Nephron (organoid): Measurements from ENCODE around the gene GDF2.

Experiments used
- H3K27ac Mint-ChIP-seq, 3 experiments: 2 replicates each; pipeline ENCODE4 v1.8.0; 2020; ENCODE audit warnings: mixed read lengths in 3 of 3, mild to moderate bottlenecking in 2 of 3, moderate library complexity in 1 of 3
- H3K27me3 Mint-ChIP-seq: 2 replicates; pipeline ENCODE4 v1.8.0; 2021; ENCODE audit warnings: low read depth, mild to moderate bottlenecking, moderate library complexity, mixed read lengths
- H3K36me3 Mint-ChIP-seq: 2 replicates; pipeline ENCODE4 v1.8.0; 2020; ENCODE audit warnings: low read depth, mixed read lengths
- H3K4me1 Mint-ChIP-seq: 2 replicates; pipeline ENCODE4 v1.8.0; 2020; ENCODE audit warnings: mixed read lengths
- H3K4me3 Mint-ChIP-seq, 3 experiments: 2 replicates each; pipeline ENCODE4 v1.8.0; 2020; ENCODE audit warnings: mild to moderate bottlenecking in 3 of 3, mixed read lengths in 3 of 3, moderate library complexity in 2 of 3
- H3K9me3 Mint-ChIP-seq: 2 replicates; pipeline ENCODE4 v1.8.0; 2020; ENCODE audit warnings: mixed read lengths
- CTCF ChIP-seq, 3 experiments: fragments of 200-600 bp; sonication (generic); IDR thresholded peaks; one replicate each; pipeline ENCODE4 v1.5.0; 2021; ENCODE audit warnings: antibody characterized with exemption in 3 of 3; ENCODE audit not compliant: unreplicated experiment in 3 of 3

The GDF2 gene

GRCh38 chr10:47349516-47349915 is 27.3 kb downstream of the GDF2 start:
- no peak overlapping the region for H3K4me3 Mint-ChIP-seq
- peaks cover 5% of the 10 kb centered on the region for H3K4me1 Mint-ChIP-seq
- H3K36me3 Mint-ChIP-seq = no peaks in the 10 kb centered on the region
- TF ChIP-seq CTCF (IDR thresholded peaks at IDR 0.05; ENCODE audit: unreplicated experiment in 3 of 3) = no peak
- no peak overlapping the region for H3K27ac Mint-ChIP-seq
- H3K9me3 Mint-ChIP-seq = no peaks in the 10 kb centered on the region
- H3K27me3 Mint-ChIP-seq = peaks cover 16% of the 10 kb centered on the region

DNA sequence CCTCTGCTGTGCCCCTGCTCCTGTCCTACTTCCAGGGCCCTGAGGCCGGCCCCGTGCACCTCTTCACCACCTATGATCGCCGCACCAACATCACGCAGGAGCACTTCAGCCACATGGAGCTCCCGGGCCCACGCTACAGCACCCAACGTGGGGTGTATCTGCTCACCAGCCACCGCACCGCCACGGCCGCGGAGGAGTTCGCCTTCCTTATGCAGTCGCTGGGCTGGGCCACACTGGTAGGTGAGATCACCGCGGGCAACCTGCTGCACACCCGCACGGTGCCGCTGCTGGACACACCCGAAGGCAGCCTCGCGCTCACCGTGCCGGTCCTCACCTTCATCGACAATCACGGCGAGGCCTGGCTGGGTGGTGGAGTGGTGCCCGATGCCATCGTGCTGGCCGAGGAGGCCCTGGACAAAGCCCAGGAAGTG is 27.7 kb downstream of the GDF2 start:
- H3K9me3 Mint-ChIP-seq = no peaks in the 10 kb centered on the region
- no peak for TF ChIP-seq CTCF (IDR thresholded peaks at IDR 0.05; ENCODE audit: unreplicated experiment in 3 of 3)
- H3K27ac Mint-ChIP-seq = no peak overlapping the region
- H3K4me1 Mint-ChIP-seq = peaks cover 5% of the 10 kb centered on the region
- H3K27me3 Mint-ChIP-seq = peaks cover 16% of the 10 kb centered on the region
- H3K4me3 Mint-ChIP-seq = no peak overlapping the region
- no peaks in the 10 kb centered on the region for H3K36me3 Mint-ChIP-seq

DNA sequence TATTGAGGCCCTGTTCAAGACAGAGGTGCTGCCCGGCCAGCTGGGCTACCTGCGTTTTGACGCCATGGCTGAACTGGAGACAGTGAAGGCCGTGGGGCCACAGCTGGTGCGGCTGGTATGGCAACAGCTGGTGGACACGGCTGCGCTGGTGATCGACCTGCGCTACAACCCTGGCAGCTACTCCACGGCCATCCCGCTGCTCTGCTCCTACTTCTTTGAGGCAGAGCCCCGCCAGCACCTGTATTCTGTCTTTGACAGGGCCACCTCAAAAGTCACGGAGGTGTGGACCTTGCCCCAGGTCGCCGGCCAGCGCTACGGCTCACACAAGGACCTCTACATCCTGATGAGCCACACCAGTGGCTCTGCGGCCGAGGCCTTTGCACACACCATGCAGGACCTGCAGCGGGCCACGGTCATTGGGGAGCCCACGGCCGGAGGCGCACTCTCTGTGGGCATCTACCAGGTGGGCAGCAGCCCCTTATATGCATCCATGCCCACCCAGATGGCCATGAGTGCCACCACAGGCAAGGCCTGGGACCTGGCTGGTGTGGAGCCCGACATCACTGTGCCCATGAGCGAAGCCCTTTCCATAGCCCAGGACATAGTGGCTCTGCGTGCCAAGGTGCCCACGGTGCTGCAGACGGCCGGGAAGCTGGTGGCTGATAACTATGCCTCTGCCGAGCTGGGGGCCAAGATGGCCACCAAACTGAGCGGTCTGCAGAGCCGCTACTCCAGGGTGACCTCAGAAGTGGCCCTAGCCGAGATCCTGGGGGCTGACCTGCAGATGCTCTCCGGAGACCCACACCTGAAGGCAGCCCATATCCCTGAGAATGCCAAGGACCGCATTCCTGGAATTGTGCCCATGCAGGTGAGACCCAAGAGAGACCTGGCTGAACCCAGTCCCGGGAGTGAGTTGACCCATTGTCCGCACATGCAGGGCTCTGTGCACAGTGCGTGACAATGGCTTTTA is 28.7 kb downstream of the GDF2 start:
- Mint-ChIP-seq H3K27me3 (peaks cover 16% of the 10 kb centered on the region), H3K4me1 (peaks cover 5% of the 10 kb centered on the region), H3K4me3 (no peak overlapping the region), H3K27ac (no peak overlapping the region), H3K36me3 (no peaks in the 10 kb centered on the region), H3K9me3 (no peaks in the 10 kb centered on the region)
- TF ChIP-seq CTCF (IDR thresholded peaks at IDR 0.05; ENCODE audit: unreplicated experiment in 3 of 3) = no peak

DNA sequence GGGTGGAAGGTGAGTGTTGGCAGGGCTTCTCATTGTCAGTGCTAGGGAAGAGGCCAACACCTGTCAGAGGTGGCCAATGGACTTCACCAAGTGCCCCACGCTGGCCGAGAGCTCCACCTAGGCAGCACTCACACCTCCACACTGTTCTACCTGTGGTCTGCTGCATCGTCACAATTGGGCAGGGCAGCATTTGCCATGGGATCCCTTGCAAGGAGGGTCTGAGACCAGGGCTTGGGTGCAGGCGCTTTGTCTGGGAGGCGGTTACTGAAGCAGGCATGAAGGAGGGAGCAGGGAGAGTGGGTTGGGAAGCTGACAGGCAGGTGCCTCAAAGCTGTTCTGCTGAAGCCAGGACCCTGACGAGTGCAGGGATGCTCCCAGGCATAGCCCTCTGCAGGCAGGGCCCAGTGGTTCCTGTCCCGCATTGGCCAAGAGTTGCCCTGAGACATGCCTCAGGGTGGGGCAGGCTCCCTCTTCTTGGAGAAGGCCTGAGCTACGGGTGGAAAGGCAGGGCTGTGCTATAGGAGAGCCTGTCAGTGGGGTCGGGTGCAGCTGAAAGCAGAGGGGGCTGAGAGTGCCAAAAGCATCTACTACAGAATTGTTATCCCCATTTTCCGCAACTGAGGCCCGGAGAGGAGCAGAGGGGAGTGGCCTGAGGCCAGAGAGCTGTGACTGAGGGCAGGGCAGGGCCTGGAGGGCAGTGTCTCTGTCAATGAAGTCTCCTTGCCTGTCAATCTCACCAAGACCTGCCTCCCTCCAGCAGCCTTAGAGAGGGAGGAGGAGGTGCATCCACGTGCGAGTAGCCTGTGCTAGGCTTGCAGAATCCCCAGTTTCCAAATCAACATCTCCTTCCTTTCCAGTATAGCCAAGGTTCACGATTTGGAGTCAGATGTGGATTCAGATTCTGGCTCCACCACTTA is 29.9 kb downstream of the GDF2 start:
- Mint-ChIP-seq H3K9me3 (no peaks in the 10 kb centered on the region), H3K4me3 (no peak overlapping the region), H3K27ac (no peak overlapping the region), H3K27me3 (peaks cover 16% of the 10 kb centered on the region), H3K4me1 (no peaks in the 10 kb centered on the region), H3K36me3 (no peaks in the 10 kb centered on the region)
- no peak for TF ChIP-seq CTCF (IDR thresholded peaks at IDR 0.05; ENCODE audit: unreplicated experiment in 3 of 3)

DNA sequence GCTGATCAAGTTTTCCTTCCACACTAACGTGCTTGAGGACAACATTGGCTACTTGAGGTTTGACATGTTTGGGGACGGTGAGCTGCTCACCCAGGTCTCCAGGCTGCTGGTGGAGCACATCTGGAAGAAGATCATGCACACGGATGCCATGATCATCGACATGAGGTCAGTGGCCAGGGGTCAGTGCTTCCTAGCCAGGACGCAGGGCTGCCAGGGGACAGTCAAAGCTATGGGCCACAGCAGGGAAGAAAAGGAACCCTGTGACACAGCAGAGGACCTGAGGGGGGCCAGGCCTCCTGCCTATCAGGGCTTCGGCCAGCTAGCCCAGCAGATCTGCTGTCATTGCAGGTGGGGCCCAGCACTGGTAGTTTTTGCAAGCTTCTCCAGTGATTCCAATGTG is 31.1 kb downstream of the GDF2 start:
- Mint-ChIP-seq H3K36me3 (no peaks in the 10 kb centered on the region), H3K27ac (no peak overlapping the region), H3K4me3 (no peak overlapping the region), H3K27me3 (peaks cover 19% of the 10 kb centered on the region), H3K9me3 (no peaks in the 10 kb centered on the region), H3K4me1 (no peaks in the 10 kb centered on the region)
- no peak for TF ChIP-seq CTCF (IDR thresholded peaks at IDR 0.05; ENCODE audit: unreplicated experiment in 3 of 3)
